Measurements from ENCODE around the gene ARCN1.

- TF ChIP-seq POLR2A (IDR thresholded peaks at IDR 0.05) (no peak), CTCF (IDR thresholded peaks at IDR 0.05) (peak in 1 of 6 experiments; percentile 25)
These were observed 49.6 kb upstream of the ARCN1 start for GRCh38 chr11:118522571-118523072.
